Spleen (tissue), 7 donors: ENCODE results near the gene ZC3H7A.

Experiments used
- CTCF ChIP-seq, 11 experiments: fragments of 200-600 bp in 7 of 11; fragments of 450-650 bp in 4 of 11; sonication (generic) in 4 of 11; IDR thresholded peaks in 8 of 11; conservative IDR thresholded peaks in 3 of 11; 1 replicate in 7 of 11; 2 replicates in 4 of 11; pipeline versions ENCODE4 v1.4.0 to v1.8.0; 2016 to 2021; ENCODE audit warnings: antibody characterized with exemption in 11 of 11, inconsistent platforms in 4 of 11, mild to moderate bottlenecking in 1 of 11
- POLR2A ChIP-seq, 3 donors: fragments of 450-650 bp; IDR thresholded peaks; one replicate each; pipeline ENCODE4 v1.5.1; 2017; ENCODE audit warnings: antibody characterized with exemption in 3 of 3, mild to moderate bottlenecking in 1 of 3
- POLR2AphosphoS5 ChIP-seq, 3 donors: sonication (generic); formaldehyde crosslinking; IDR thresholded peaks; one replicate each; pipeline ENCODE4 v1.5.1; 2017; ENCODE audit warnings: antibody characterized with exemption in 3 of 3
- donor health status: DM: no; HTN: no; CAD: no; lungs with moderate emphysema.
- donor health status: DM: no; HTN: no; CAD: no.
- donor health status: DM: no; HTN: no; CAD: no.

GRCh38 chr16:11734653-11735043 is 62.4 kb downstream of the ZC3H7A start:
- TF ChIP-seq POLR2A (IDR thresholded peaks at IDR 0.05) (no peak), CTCF (IDR thresholded peaks at IDR 0.05 in 8 of 11, conservative IDR thresholded peaks at IDR 0.05 in 3 of 11) (no peak), POLR2AphosphoS5 (IDR thresholded peaks at IDR 0.05) (no peak)
